ENCODE results near the gene IL22RA1. TPM values are rescaled to one million over a fixed set of nuclear protein-coding genes. Genes with fewer than 3 reads are reported as not detected.

Gene IL22RA1
- polyA plus RNA-seq, 2 of the 4 experiments (the other 2 are of a cell fraction) = 1.5 to 1.7 TPM

DNA sequence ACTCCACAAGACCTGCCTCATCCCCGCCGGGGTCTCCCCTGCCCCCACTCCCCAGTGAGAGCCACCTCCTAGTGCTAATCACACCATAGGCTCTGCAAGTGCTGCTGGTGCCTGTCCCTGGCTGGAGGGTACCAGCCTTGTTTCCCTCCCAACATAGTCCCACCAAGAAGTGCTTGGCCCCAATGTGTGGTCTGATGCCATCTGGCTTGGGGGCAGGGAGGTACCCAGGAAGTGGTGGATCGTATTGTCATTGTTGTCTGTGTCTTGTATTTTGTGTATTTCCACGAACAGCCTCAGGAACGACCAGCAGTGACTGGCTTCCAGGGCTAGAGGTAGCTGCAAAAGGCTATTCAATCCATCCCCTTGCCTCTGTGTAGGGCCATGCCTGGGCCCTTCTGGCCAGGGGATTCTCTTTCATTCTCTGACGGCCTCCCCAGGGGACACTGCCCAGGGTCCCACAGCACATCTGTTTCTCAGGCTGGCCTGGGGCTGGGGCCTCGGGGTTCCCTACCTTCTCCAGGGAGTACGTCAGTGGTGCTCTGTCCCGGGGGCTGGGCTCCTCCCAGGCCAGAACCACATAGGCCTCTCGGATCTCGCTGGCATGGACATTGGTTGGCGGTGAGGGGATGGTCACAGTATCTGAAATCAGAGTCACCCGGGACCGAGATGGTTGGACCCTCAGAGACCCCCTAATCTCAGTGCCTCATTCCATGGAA, 53.8 kb downstream of the IL22RA1 start:
- H3K4me3 ChIP-seq = no peak overlapping the region
- ATAC-seq (no peak), FAIRE-seq (no peak), DNase-seq (ENCODE audit: low read depth in 1 of 2, low spot score in 1 of 2) (no peak)
- H3K4me1 ChIP-seq = no peaks in the 10 kb centered on the region
- ChIA-PET CTCF (interaction anchor here (1.2 to 1.6 kb wide), 3 partner anchors 14 to 302 kb away, joined by 4 to 5 read pairs (median 5); no protein-coding TSS in a partner anchor), POLR2A (no interaction called here)
- TF ChIP-seq, protein P1, sequence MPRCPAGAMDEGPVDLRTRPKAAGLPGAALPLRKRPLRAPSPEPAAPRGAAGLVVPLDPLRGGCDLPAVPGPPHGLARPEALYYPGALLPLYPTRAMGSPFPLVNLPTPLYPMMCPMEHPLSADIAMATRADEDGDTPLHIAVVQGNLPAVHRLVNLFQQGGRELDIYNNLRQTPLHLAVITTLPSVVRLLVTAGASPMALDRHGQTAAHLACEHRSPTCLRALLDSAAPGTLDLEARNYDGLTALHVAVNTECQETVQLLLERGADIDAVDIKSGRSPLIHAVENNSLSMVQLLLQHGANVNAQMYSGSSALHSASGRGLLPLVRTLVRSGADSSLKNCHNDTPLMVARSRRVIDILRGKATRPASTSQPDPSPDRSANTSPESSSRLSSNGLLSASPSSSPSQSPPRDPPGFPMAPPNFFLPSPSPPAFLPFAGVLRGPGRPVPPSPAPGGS (IDR thresholded peaks at IDR 0.05) = no peak
- TF ChIP-seq NR3C1 (IDR thresholded peaks at IDR 0.05) (no peak), MYC (IDR thresholded peaks at IDR 0.05; ENCODE audit: borderline replicate concordance, low read length) (no peak), FOSB (CRISPR knock-in tag; IDR thresholded peaks at IDR 0.05) (no peak), ZC3H11A (IDR thresholded peaks at IDR 0.05) (no peak), JUN (IDR thresholded peaks at IDR 0.05) (no peak), HOXA7 (CRISPR knock-in tag; IDR thresholded peaks at IDR 0.05) (no peak), FOXS1 (CRISPR knock-in tag; IDR thresholded peaks at IDR 0.05) (no peak)
- TF ChIP-seq, protein P2, sequence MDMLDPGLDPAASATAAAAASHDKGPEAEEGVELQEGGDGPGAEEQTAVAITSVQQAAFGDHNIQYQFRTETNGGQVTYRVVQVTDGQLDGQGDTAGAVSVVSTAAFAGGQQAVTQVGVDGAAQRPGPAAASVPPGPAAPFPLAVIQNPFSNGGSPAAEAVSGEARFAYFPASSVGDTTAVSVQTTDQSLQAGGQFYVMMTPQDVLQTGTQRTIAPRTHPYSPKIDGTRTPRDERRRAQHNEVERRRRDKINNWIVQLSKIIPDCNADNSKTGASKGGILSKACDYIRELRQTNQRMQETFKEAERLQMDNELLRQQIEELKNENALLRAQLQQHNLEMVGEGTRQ (IDR thresholded peaks at IDR 0.05) = no peak
- TF ChIP-seq, protein P3, sequence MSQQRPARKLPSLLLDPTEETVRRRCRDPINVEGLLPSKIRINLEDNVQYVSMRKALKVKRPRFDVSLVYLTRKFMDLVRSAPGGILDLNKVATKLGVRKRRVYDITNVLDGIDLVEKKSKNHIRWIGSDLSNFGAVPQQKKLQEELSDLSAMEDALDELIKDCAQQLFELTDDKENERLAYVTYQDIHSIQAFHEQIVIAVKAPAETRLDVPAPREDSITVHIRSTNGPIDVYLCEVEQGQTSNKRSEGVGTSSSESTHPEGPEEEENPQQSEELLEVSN (IDR thresholded peaks at IDR 0.05; ENCODE audit: borderline replicate concordance, low read depth) = no peak
- 63% methylated on average over 4 of the region's 14 CpGs for WGBS (ENCODE audit: missing lambda C conversion rate)
- no peak overlapping the region for H3K4me2 ChIP-seq
- H3K9me3 ChIP-seq = no peaks in the 10 kb centered on the region
- no peak overlapping the region for H3K27ac ChIP-seq

DNA sequence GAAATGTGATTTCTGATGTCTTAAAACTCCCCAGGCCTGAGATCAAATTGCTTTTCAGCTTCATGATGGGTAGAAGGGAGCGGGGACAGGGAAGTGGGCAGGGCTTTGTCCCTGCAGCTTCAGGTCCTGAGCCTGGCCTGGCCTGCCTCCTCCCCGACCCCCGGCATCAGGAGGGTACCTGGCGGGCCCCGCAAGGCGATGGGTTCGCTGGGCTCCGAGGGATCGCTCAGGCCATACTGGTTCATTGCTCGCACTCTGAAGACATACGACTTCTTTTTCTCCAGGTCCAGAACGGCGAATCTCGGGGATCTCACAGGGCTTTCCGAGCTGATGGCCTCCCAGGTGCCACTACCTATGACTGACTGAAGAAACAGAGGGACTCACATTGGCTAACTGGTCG, 56.5 kb downstream of the IL22RA1 start:
- Histone ChIP-seq H3K9me3 (no peaks in the 10 kb centered on the region), H3K4me1 (no peaks in the 10 kb centered on the region), H3K4me3 (no peak overlapping the region), H3K27ac (no peak overlapping the region), H3K4me2 (no peak overlapping the region)
- POLR2A ChIA-PET = interaction anchor here (0.7 kb wide), 1 partner anchor 120 kb away, joined by 3 read pairs; no protein-coding TSS in a partner anchor
- DNase-seq (ENCODE audit: low read depth in 1 of 2, low spot score in 1 of 2) (no peak), ATAC-seq (no peak), FAIRE-seq (no peak)
- TF ChIP-seq, protein P4, sequence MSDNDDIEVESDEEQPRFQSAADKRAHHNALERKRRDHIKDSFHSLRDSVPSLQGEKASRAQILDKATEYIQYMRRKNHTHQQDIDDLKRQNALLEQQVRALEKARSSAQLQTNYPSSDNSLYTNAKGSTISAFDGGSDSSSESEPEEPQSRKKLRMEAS (IDR thresholded peaks at IDR 0.05) = no peak
- TF ChIP-seq, protein P1 (IDR thresholded peaks at IDR 0.05) = no peak
- no peak for TF ChIP-seq CEBPB (IDR thresholded peaks at IDR 0.05)
- no peak for TF ChIP-seq HEYL (CRISPR knock-in tag; IDR thresholded peaks at IDR 0.05)
- TF ChIP-seq, protein P5, sequence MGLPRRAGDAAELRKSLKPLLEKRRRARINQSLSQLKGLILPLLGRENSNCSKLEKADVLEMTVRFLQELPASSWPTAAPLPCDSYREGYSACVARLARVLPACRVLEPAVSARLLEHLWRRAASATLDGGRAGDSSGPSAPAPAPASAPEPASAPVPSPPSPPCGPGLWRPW (IDR thresholded peaks at IDR 0.05) = no peak
- no peak for TF ChIP-seq FOSB (CRISPR knock-in tag; IDR thresholded peaks at IDR 0.05)
- TF ChIP-seq RFX5 (IDR thresholded peaks at IDR 0.05) = no peak
- WGBS (ENCODE audit: missing lambda C conversion rate) = 94% methylated on average over 16 of the region's 16 CpGs
- CTCF ChIA-PET = interaction anchor here (1.0 to 1.3 kb wide), 2 partner anchors 15 to 64 kb away, joined by 3 read pairs; no protein-coding TSS in a partner anchor

DNA sequence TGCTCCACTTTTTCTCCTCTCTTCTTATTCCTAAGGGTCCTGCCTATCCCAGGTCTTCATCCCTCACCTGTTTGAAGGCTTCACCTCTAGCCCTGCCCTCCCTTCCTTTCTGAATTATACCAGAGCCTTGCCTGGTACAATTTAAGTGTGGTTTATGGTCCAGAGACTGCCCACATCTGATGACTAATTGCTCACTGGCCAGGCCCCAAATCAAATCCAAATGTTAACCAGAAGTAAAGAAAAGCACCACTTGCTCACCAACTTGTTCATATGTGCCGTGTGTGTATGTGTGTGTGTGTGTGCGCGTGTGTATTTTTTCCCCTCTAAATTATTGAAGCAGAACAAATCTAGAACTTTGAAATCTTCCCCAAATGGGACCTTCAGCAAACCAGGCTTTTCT, 57.4 kb downstream of the IL22RA1 start:
- DNase-seq (ENCODE audit: low read depth in 1 of 2, low spot score in 1 of 2) = no peak
- WGBS (ENCODE audit: missing lambda C conversion rate) = 60% methylated on average over 3 of the region's 3 CpGs
- CTCF ChIA-PET = interaction anchor here (0.9 to 1.4 kb wide), 3 partner anchors 14 to 305 kb away, joined by 3 to 5 read pairs (median 3); no protein-coding TSS in a partner anchor
- ATAC-seq = no peak
- no peaks in the 10 kb centered on the region for H3K9me3 ChIP-seq
- POLR2A ChIA-PET = interaction anchor here (0.7 kb wide), 1 partner anchor 119 kb away, joined by 3 read pairs; no protein-coding TSS in a partner anchor
- no peak overlapping the region for H3K27ac ChIP-seq
- FAIRE-seq = no peak
- no peak overlapping the region for H3K4me2 ChIP-seq
- TF ChIP-seq HOXB5 (CRISPR knock-in tag; IDR thresholded peaks at IDR 0.05) = no peak
- TF ChIP-seq, protein P1 (IDR thresholded peaks at IDR 0.05) = no peak
- no peaks in the 10 kb centered on the region for H3K4me1 ChIP-seq
- no peak overlapping the region for H3K4me3 ChIP-seq

Data from A549 (cell line).